HG03159 (cell line): Measurements from ENCODE around the gene RAB10.

Experiments
- ATAC-seq: cut with Tn5 transposase; IDR thresholded peaks from one replicate; pipeline ENCODE4 v1.9.1; 2021; ENCODE audit warnings: mild to moderate bottlenecking, moderate library complexity; ENCODE audit not compliant: unreplicated experiment

RAB10 gene

DNA sequence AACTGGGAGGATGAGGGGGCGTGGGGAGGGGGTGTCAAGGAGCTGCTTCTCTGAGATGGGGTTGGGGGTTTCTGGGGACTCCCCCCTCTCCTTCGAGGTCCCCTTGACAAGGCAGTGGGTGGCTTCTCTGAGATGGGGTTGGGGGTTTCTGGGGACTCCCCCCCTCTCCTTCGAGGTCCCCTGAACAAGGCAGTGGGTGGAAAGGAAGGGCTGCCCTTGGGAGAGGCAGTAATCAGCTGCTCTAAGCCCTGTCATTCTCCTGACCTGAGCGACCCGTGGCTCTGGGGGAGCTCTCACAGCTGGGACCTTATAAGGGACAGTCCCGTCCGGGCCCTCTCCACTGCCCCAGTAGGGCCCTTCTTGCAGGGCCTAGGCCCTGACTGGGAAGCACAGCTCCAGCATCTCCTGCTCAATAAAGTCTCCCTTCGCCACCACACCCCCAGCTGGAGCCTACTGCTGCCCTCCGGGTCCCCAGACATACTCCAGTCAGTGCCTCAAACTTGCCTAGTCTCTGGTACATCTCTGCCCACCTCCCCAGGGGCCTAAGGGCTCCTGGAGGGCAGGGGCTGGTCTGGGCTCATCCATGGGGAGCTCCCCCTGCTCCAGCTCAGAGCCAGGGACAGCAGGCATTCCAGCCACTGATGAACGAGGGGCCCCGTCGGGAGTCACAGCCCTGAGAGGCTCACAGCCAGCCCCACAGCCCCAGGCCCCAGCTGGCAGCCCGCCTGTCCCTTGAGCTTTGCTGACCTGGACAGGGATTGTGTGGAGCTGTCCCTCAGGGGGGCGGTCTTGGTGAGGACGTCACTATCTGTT is 141.8 kb downstream of the RAB10 start:
- ATAC-seq, result no peak

DNA sequence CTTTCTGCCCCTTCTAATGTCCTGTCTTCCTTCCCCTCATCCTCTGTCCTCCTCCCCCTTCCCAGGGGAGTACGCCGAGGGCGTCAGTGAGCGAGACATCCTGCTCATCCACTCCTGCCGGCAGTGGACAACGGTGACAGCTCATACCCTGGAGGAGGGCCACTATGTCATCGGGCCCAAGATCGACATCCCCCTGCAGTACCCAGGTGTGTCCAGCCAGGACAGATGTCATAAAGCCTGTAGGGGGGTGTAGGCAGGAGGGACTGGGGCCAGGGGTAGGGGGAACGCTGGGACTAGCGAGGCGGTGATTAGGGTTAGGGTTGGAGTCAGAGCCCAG is 142.4 kb downstream of the RAB10 start:
- ATAC-seq, result no peak

DNA sequence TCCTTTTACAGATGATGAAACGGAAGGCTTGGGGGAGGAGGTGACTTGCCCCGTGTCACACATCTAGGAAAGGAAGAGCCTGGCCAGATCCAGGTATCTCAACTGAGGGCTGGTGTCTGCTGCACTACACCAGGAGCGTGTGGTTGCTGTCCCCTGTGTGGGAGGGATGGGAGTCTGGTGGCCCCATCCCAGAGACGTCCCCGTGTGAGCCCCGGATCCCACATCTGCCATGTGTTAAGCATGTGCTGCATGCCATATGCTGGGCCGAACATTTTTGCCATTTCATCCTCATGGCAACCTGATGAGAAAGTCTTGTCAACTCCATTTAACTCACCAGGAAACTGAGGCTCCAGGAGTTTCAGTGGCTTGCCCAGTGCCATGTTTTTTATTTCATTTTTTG is 143.2 kb downstream of the RAB10 start:
- no peak for ATAC-seq

DNA sequence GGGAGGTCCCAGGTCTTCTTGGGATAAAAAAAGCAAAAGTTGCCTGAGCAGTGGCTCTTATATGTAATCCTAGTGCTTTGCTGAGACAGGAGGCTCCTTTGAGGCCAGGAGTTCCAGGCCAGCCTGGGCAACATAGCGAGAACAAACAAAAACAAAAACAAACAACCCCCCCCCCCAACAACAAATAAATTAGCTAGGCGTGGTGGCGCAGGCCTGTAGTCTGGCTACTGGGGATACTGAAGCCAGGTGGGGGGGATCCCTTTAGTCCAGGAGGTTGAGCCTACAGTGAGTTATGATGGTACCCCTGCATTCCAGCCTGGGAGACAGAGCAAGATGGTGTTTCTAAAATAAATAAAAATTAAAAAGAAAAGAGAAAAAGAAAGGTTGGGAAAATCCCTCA is 144.4 kb downstream of the RAB10 start:
- no peak for ATAC-seq

DNA sequence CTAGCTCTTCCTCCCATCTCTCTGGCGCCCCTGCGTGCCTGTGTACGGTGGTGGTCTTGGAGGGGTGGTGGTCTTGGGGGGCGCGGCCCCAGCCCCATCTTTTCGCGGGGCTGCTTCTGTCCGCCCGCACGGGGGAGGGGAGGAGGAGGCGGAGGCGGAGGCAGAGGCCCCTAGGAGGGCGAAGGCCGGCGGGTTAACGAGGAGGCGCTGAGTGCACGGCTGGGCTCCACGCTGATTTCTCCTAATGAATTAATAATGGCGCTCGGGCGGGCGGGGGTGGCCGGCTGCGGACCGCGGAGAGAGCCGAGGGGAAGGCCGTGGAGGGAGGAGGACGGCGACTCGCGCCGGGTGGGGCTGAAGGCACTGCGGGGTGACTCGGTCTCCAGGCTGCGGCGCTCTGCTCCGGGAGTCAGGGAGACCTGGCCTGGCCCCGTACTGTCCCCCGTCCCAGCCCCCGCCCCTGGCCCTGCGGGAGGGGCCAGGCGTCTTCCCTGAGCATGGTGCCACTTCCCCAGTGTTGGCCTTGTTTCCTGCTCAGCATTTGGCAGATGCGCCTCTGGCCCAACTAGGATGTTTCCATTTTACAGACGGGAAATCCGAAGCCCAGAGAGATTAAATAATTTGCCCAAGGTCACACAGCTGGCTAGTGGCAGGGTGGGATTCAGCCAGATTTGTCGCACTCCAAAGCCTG is 145.0 kb downstream of the RAB10 start:
- ATAC-seq, result no peak

DNA sequence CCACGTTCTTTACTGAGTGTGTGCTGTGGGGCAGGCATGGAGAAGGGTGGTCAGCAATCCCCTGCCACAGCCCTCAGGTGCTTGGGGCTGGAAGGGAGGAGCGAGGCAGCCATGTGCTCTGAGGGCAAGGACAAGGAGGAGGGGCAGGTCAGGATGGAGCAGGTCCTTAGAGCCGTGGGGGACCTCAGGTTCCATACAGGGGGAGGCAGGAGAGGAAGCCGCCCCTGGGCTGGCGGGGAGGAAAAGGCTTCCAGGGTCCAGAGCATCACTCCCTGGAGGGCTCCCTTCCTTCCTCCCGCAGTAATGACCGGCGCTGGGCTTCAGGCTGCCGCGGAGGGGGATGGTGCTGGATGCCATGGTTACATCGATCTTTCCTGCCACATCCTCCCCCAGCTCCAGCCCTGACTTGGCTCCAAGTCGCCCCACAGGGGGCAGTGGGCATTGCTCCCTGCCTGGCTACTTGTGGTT is 145.6 kb downstream of the RAB10 start:
- ATAC-seq, result no peak

DNA sequence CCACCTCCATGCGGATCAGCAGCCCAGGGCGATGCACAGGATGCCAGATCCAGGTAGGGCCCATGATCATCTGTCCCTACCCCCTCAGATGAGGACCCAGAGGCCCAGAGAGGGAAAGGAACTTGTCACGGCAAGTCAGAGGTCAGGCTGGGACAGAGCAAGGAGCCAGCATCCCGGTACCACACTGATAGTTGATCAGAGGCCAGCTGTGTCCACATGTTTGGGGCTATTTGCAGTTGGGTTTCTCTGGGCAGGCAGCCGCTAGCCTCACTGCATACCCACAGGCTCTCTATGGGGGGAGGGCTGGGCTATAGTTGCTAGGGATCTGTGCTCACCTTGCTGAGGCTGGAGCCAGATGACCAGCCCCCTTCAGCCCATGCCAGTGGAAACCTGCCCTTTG is 148.6 kb downstream of the RAB10 start:
- no peak for ATAC-seq

DNA sequence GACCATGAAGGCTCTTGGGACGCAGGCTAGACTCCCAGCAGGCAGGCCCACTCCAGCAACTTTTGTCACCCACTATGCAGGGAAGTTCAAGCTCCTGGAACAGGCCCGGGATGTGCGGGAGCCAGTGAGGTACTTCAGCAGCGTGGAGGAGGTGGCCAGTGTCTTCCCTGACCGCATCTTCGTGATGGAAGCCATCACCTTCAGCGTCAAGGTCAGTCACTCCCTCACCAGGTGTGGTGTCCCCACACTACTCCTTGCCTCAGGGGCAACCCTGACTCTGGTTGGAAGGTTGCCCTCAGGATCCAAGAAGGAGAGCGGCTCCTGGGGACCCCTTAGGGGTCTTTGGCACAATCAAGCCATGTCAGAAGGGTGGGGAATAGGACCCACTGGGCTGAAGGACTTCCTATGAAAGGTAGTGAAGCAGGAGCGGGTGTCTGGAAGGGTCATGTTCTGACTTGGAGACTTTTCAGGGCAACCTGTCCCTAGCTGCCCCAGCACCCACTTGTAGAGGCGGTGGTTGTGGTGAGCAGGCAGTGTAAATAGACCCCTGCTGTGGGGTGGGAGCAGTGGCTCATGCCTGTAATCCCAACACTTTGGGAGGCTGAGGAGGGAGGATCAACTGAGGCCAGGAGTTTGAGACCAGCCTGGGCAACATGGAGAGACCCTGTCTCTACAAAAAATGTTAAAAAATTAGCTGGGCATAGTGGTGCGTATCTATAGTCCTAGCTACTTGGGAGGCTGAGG is 149.2 kb downstream of the RAB10 start:
- no peak for ATAC-seq

DNA sequence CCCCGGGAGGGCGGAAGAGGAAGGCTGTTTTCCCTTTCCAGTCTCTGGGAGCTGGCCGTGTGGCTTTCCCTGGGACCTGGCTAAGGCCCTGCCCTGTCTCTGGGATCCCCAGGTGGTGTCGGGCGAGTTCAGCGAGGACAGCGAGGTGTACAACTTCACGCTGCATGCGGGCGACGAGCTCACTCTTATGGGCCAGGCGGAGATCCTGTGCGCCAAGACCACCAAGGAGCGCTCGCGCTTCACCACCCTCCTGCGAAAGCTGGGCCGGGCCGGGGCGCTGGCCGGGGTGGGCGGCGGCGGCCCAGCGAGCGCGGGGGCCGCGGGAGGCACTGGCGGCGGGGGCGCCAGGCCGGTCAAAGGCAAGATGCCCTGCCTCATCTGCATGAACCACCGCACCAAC is 150.2 kb downstream of the RAB10 start:
- no peak for ATAC-seq

DNA sequence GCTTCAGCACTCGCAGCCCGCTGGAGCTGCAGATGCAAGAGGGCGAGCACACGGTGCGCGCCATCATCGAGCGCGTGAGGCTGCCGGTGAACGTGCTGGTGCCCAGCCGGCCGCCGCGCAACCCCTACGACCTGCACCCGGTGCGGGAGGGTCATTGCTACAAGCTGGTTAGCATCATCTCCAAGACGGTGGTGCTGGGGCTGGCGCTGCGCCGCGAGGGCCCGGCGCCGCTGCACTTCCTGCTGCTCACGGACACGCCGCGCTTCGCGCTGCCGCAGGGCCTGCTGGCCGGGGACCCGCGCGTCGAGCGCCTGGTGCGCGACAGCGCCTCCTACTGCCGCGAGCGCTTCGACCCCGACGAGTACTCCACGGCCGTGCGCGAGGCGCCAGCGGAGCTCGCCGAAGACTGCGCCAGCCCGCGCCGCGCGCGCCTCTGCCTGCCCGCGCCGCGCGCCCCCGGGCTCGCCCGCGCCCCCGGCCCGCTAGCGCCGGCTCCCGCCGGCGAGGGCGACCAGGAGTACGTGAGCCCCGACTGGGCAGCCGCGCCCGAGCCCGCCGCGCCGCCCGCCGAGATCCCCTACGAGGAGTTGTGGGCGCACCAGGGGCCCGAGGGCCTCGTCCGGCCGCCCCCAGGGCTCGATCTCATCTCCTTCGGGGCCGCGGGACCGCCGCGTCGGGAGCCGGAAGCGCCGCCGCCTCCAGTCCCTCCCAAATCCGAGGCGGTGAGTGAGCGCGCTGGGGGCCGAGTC is 150.8 kb downstream of the RAB10 start:
- peak; percentile 80 for ATAC-seq

DNA sequence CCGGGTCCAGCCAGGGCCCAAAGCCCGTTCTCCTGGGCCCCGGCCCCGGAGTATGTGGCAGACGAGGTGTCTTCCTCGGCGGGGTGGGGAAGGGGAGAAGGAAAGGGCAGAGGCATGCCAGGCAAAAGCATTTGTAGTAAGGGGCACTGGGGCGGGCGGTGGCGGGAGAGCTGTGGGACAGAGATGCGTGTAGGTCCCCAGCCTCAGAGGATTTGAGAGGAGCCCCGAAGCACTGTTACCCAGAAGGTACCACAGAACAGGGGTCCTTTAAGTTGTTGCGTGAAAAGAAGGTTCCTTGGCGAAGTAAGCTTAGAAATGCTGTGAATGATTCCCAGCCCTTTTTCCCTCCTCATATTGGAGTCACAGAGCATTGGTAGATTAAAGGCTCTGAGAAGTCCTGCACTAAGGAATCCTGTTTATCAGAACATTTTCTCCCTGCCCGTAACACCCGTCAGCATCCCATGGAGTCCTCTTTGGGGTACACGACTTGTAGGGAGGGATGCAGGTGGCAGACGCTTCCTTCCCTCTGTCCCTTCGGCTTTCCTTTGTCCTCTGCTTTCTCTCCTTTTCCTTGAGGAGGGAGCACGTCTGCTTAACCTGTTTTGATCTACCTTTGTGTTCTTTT is 151.5 kb downstream of the RAB10 start:
- no peak for ATAC-seq

DNA sequence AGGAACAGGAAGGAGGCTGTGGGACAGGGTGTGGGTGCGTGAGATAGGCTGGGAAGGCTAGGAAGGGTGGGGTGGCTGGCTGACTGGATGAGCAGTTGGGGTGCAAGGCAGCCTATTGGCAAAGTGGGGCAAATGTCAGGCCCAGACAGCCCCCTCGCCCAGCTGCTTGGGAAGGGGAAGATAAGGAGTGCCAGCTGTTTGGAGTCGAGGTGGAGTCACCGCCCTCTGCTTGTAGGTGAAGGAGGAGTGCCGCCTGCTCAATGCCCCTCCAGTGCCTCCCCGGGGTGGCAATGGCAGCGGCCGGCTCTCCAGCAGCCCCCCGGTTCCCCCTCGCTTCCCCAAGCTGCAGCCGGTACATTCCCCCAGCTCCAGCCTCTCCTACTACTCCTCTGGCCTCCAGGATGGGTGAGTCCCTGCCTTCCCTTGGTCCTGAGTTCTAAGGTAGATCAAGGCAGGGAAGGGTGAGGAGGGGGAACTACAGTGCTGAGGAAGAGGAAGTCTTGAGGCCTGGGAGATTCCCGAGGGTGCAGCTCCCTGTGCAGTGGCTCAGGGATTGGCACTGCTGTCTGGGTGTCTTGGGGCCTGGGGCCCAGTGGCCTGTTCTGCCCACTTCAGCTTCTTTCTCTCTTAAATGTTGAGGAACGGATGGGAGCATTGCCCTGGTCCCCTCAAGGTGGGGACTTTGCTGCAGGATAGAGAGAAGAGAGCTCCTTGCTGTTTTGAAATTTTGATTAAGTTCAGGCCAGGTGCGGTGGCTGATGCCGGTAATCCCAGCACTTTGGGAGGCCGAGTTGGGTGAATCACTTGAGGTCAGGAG is 152.3 kb downstream of the RAB10 start:
- no peak for ATAC-seq
